GM12878 (cell line): ENCODE data around the gene SNRPD2. TPM values are rescaled to one million over a fixed set of nuclear protein-coding genes. Genes with fewer than 3 reads are reported as not detected.

Experiments used
- ASH2L ChIP-seq: fragments of 300-600, 200-600 bp; sonication (generic); IDR thresholded peaks from 2 replicates; pipeline ENCODE4 v1.6.1; 2017; ENCODE audit warnings: low read depth, mild to moderate bottlenecking, borderline replicate concordance
- CBFB ChIP-seq: IDR thresholded peaks from 2 replicates; pipeline ENCODE4 v1.6.1; 2016; ENCODE audit warnings: antibody characterized with exemption, low read depth
- E2F8 ChIP-seq: fragments of 450-650 bp; IDR thresholded peaks from 2 replicates; pipeline ENCODE4 v1.6.1; 2018; ENCODE audit warnings: mild to moderate bottlenecking, low read depth, moderate library complexity; ENCODE audit not compliant: partially characterized antibody
- E4F1 ChIP-seq: fragments of 450-650 bp; IDR thresholded peaks from 2 replicates; pipeline ENCODE4 v1.6.1; 2018; ENCODE audit warnings: borderline replicate concordance, mild to moderate bottlenecking; ENCODE audit not compliant: partially characterized antibody
- ESRRA ChIP-seq: IDR thresholded peaks from 2 replicates; pipeline ENCODE4 v1.6.1; 2012; ENCODE audit warnings: mild to moderate bottlenecking, low read length, improper control_type of control experiment
- EZH2 ChIP-seq: IDR thresholded peaks from 2 replicates; pipeline ENCODE4 v1.6.1; 2012; ENCODE audit warnings: low read depth, mild to moderate bottlenecking, control low read depth, inconsistent platforms, low read length, borderline replicate concordance; ENCODE audit not compliant: control insufficient read depth
- MTA3 ChIP-seq: IDR thresholded peaks from 2 replicates; pipeline ENCODE4 v1.6.1; 2012; ENCODE audit warnings: low read length, inconsistent platforms, borderline replicate concordance
- NFXL1 ChIP-seq: fragments of 450-650 bp; IDR thresholded peaks from 2 replicates; pipeline ENCODE4 v1.6.1; 2017; ENCODE audit warnings: antibody characterized with exemption, mild to moderate bottlenecking, borderline replicate concordance
- NR2C1 ChIP-seq: fragments of 450-650 bp; IDR thresholded peaks from 2 replicates; pipeline ENCODE4 v1.6.1; 2017; ENCODE audit warnings: antibody characterized with exemption, mild to moderate bottlenecking, moderate library complexity
- PAX8 ChIP-seq: fragments of 450-650 bp; IDR thresholded peaks from 2 replicates; pipeline ENCODE4 v1.6.1; 2017; ENCODE audit warnings: mild to moderate bottlenecking, moderate library complexity
- RAD51 ChIP-seq: fragments of 450-650 bp; IDR thresholded peaks from 2 replicates; pipeline ENCODE4 v1.6.1; 2016; ENCODE audit warnings: moderate library complexity, mild to moderate bottlenecking, inconsistent platforms
- SP1 ChIP-seq: IDR thresholded peaks from one replicate; pipeline ENCODE4 v1.6.1; 2011; ENCODE audit warnings: low read depth, low read length
- TAF1 ChIP-seq: IDR thresholded peaks from 2 replicates; pipeline ENCODE4 v1.6.1; 2011; ENCODE audit warnings: mild to moderate bottlenecking, low read depth, low read length, borderline replicate concordance
- ZNF24 ChIP-seq: fragments of 450-650 bp; IDR thresholded peaks from 2 replicates; pipeline ENCODE4 v1.6.1; 2017; ENCODE audit warnings: antibody characterized with exemption, mild to moderate bottlenecking
- ZNF622 ChIP-seq: fragments of 450-650 bp; IDR thresholded peaks from 2 replicates; pipeline ENCODE4 v1.6.1; 2017; ENCODE audit warnings: mild to moderate bottlenecking, inconsistent platforms
- polyA plus RNA-seq, 11 experiments: library from polyadenylated mRNA; depleted of rRNA in 4 of 11; unstranded in 6 of 11; stranded (reverse) in 5 of 11; fragments of >200 nt; fragmentation: Nextera tagmentation in 4 of 11; fragmentation: Illumina TruSeq in 1 of 11; extraction: Ambion mirVana in 4 of 11; extraction: Trizol in 1 of 11; gene quantifications; 1 replicate in 1 of 11; 2 replicates in 10 of 11; pipeline versions ENCODE4 v1.2.1 to v1.2.3, GENCODE V29; 2011 to 2016; ENCODE audit warnings: inconsistent platforms in 2 of 11, missing spikeins in 2 of 11, low read depth in 1 of 11
- total RNA-seq, 4 experiments: library from RNA; depleted of rRNA in 3 of 4; stranded (reverse); fragments of >200 nt in 3 of 4; fragmentation: Illumina TruSeq in 1 of 4; extraction: Trizol in 1 of 4; gene quantifications; 2 replicates each; pipeline versions ENCODE4 v1.2.1 to v1.2.3, GENCODE V29; 2013 to 2021
- TF ChIP-seq, protein P1 (sequence below): IDR thresholded peaks from 2 replicates; pipeline ENCODE4 v1.6.1; 2011; ENCODE audit warnings: low read depth, low read length, improper control_type of control experiment, borderline replicate concordance
- TF ChIP-seq, protein P2 (sequence below): IDR thresholded peaks from 2 replicates; pipeline ENCODE4 v1.6.1; 2011; ENCODE audit warnings: mild to moderate bottlenecking, low read depth, low read length, moderate library complexity; ENCODE audit not compliant: insufficient replicate concordance
- TF ChIP-seq, protein P3 (sequence below): fragments of 450-650 bp; conservative IDR thresholded peaks from 2 replicates; pipeline ENCODE4 v1.6.1; 2017; ENCODE audit warnings: mild to moderate bottlenecking, moderate library complexity

SNRPD2 gene
- total and polyA plus RNA-seq, 10 of the 15 experiments (the other 5 are each of a cell fraction or from before 2014, with no cell fraction given) = 526 to 3,621 (median 951) TPM

DNA sequence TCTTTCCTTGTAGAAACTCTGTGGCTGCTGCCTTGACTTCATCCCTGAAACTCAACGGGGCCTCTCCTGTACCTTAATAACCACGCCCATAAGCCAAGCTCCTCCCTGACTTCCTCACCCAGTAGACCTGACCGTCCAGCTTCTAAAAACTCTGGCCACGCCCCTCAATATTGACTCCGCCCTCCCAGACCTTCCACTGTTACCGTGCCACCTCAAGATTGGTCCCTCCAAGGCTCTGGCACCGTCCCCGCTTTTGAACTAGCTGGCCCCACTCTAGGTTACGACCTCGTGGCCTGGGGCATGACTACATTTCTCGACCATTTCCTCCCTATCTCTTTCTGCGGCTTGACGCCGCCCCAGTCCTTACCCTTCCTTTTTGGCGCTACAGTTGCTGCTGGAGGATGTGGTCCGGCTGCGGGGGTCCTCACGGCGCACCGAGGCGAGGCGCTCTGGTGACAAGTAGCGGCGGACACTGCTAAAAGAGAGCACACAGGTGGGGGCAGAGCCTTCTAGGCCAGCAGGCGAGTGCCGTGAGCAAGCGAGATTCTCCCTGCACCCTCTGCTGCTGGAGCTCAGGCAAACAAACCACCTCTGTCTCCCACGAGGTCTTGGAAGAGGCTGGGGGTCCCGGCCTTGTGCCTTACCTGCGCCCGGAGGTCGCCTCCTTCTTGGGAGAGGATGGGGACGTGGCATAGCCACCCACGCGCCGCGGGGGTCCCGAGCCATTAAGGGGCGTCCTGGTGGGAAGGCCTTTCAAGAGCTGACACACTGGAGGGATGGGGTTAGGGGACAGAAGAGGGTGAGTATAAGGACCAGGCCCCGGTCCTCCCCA, 50.3 kb downstream of the SNRPD2 start (continued):
- TF ChIP-seq, protein P1, sequence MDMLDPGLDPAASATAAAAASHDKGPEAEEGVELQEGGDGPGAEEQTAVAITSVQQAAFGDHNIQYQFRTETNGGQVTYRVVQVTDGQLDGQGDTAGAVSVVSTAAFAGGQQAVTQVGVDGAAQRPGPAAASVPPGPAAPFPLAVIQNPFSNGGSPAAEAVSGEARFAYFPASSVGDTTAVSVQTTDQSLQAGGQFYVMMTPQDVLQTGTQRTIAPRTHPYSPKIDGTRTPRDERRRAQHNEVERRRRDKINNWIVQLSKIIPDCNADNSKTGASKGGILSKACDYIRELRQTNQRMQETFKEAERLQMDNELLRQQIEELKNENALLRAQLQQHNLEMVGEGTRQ = no peak
- TF ChIP-seq ASH2L (no peak), SP1 (peak; percentile 56), PAX8 (no peak), NFXL1 (no peak), ESRRA (no peak), TAF1 (peak; percentile 17; the same call in 1 of the 2 replicates), E4F1 (no peak), NR2C1 (no peak), MTA3 (no peak), EZH2 (no peak), ZNF24 (no peak), ZNF622 (no peak), E2F8 (no peak), CBFB (no peak), RAD51 (no peak)
- TF ChIP-seq, protein P2, sequence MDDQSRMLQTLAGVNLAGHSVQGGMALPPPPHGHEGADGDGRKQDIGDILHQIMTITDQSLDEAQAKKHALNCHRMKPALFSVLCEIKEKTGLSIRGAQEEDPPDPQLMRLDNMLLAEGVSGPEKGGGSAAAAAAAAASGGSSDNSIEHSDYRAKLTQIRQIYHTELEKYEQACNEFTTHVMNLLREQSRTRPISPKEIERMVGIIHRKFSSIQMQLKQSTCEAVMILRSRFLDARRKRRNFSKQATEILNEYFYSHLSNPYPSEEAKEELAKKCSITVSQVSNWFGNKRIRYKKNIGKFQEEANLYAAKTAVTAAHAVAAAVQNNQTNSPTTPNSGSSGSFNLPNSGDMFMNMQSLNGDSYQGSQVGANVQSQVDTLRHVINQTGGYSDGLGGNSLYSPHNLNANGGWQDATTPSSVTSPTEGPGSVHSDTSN = no peak
- TF ChIP-seq, protein P3, sequence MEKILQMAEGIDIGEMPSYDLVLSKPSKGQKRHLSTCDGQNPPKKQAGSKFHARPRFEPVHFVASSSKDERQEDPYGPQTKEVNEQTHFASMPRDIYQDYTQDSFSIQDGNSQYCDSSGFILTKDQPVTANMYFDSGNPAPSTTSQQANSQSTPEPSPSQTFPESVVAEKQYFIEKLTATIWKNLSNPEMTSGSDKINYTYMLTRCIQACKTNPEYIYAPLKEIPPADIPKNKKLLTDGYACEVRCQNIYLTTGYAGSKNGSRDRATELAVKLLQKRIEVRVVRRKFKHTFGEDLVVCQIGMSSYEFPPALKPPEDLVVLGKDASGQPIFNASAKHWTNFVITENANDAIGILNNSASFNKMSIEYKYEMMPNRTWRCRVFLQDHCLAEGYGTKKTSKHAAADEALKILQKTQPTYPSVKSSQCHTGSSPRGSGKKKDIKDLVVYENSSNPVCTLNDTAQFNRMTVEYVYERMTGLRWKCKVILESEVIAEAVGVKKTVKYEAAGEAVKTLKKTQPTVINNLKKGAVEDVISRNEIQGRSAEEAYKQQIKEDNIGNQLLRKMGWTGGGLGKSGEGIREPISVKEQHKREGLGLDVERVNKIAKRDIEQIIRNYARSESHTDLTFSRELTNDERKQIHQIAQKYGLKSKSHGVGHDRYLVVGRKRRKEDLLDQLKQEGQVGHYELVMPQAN = peak; percentile 18; the same call in 1 of the 2 replicates
